ENCODE measurements around the gene PCBP2.
A peak's percentile ranks its signal among the peaks of the same experiment; 100 is the strongest.
"Not testable (repeated sequence)": the region's sequence is repeated elsewhere in the genome, so short reads cannot be mapped to it uniquely, and the experiment has no call there.

The PCBP2 gene

GRCh38 chr12:53474077-53474476 is 22.2 kb downstream of the PCBP2 start:
- no peaks in the 10 kb centered on the region for H3K9me3 ChIP-seq (replicated peaks in 1 of 11)
- H3K27ac ChIP-seq: peak overlapping the region in 2 of 11 experiments; percentile 0 to 22; a peak in 2 of 22 replicates
- H3K4me2 ChIP-seq: peak overlapping the region in 3 of 11 experiments; percentile 1 to 46 (median 2); a peak in 4 of 22 replicates
- H3K27me3 ChIP-seq: no peaks in the 10 kb centered on the region
- no peak overlapping the region for H3K4me3 ChIP-seq
- peaks cover 98 to 99% (median 99%) of the 10 kb centered on the region in 11 experiments for H4K20me1 ChIP-seq
- no peak for TF ChIP-seq Cebpa-rat (IDR thresholded peaks at IDR 0.05)
- peak overlapping the region in 7 of 11 experiments; percentile 7 to 62 (median 34); a peak in 10 of 22 replicates for H3K9ac ChIP-seq
- peaks cover 0 to 49% (median 11%) of the 10 kb centered on the region in 10 experiments; a peak in 11 of 20 replicates for H3K4me1 ChIP-seq
- H3K36me3 ChIP-seq: peaks cover 98 to 100% (median 99%) of the 10 kb centered on the region in 11 experiments

- H3K36me3 ChIP-seq: peaks cover 98 to 100% (median 99%) of the 10 kb centered on the region in 11 experiments
- H3K27ac ChIP-seq: peak overlapping the region in 3 of 11 experiments; percentile 3 to 23 (median 22); a peak in 2 of 22 replicates
- H3K9ac ChIP-seq: peak overlapping the region in 7 of 11 experiments; percentile 1 to 62 (median 23); a peak in 7 of 22 replicates
Observed at GRCh38 chr12:53474819-53475218, 22.9 kb downstream of the PCBP2 start.

GRCh38 chr12:53476769-53477209 is 24.9 kb downstream of the PCBP2 start:
- Histone ChIP-seq H3K4me3 (no peak overlapping the region), H3K9me3 (replicated peaks in 1 of 11) (no peaks in the 10 kb centered on the region), H3K36me3 (peaks cover 98 to 100% (median 100%) of the 10 kb centered on the region in 11 experiments), H3K4me1 (peaks cover 0 to 58% (median 11%) of the 10 kb centered on the region in 10 experiments; a peak in 11 of 20 replicates), H3K27ac (no peak overlapping the region), H3K4me2 (no peak overlapping the region), H3K9ac (peak overlapping the region in 2 of 11 experiments; percentile 1 to 21; a peak in 1 of 22 replicates), H3K27me3 (no peaks in the 10 kb centered on the region), H4K20me1 (peaks cover 97 to 100% (median 99%) of the 10 kb centered on the region in 11 experiments)
- no peak for TF ChIP-seq Cebpa-rat (IDR thresholded peaks at IDR 0.05)

More at GRCh38 chr12:53474819-53475218, 22.9 kb downstream of the PCBP2 start:
- peak overlapping the region in 2 of 11 experiments; percentile 1 to 46; a peak in 2 of 22 replicates for H3K4me2 ChIP-seq
- H3K9me3 ChIP-seq (replicated peaks in 1 of 11): no peaks in the 10 kb centered on the region
- no peaks in the 10 kb centered on the region for H3K27me3 ChIP-seq
- peaks cover 98 to 99% (median 99%) of the 10 kb centered on the region in 11 experiments for H4K20me1 ChIP-seq
- no peak for TF ChIP-seq Cebpa-rat (IDR thresholded peaks at IDR 0.05)
- H3K4me1 ChIP-seq: peaks cover 0 to 54% (median 11%) of the 10 kb centered on the region in 10 experiments; a peak in 11 of 20 replicates
- no peak overlapping the region for H3K4me3 ChIP-seq

- no peak for TF ChIP-seq Cebpa-rat (IDR thresholded peaks at IDR 0.05)
- Histone ChIP-seq H3K4me1 (peaks cover 0 to 37% (median 9%) of the 10 kb centered on the region in 10 experiments; a peak in 11 of 20 replicates), H3K4me3 (no peak overlapping the region), H3K4me2 (no peak overlapping the region), H3K36me3 (peaks cover 98 to 100% (median 100%) of the 10 kb centered on the region in 11 experiments), H4K20me1 (peaks cover 97 to 100% (median 99%) of the 10 kb centered on the region in 11 experiments), H3K9ac (peak overlapping the region in 3 of 11 experiments; percentile 2 to 50 (median 48); a peak in 2 of 22 replicates), H3K27me3 (no peaks in the 10 kb centered on the region), H3K27ac (peak overlapping the region in 1 of 11 experiments; percentile 10; a peak in 1 of 22 replicates), H3K9me3 (replicated peaks in 1 of 11) (no peaks in the 10 kb centered on the region)
Observed at GRCh38 chr12:53478865-53479264, 27.0 kb downstream of the PCBP2 start.

- no peak overlapping the region for H3K4me2 ChIP-seq
- H3K4me1 ChIP-seq: peaks cover 0 to 32% (median 6%) of the 10 kb centered on the region in 10 experiments; a peak in 11 of 20 replicates
- no peak overlapping the region; a peak in 1 of 22 replicates for H3K27ac ChIP-seq
Observed at GRCh38 chr12:53479331-53479730, 27.4 kb downstream of the PCBP2 start.

GRCh38 chr12:53480491-53481442 is 28.9 kb downstream of the PCBP2 start:
- H4K20me1 ChIP-seq: peaks cover 94 to 100% (median 99%) of the 10 kb centered on the region in 11 experiments
- H3K9me3 ChIP-seq (replicated peaks in 1 of 11): no peaks in the 10 kb centered on the region
- H3K9ac ChIP-seq: peak overlapping the region in 2 of 11 experiments; percentile 8 to 54; a peak in 4 of 22 replicates
- H3K36me3 ChIP-seq: peaks cover 96 to 100% (median 99%) of the 10 kb centered on the region in 11 experiments
- 0 out of 22 replicates have a peak overlapping the region, but pooled peaks of 1 of the 11 experiments have one; percentile 33 for H3K4me2 ChIP-seq
- H3K27ac ChIP-seq: no peak overlapping the region; a peak in 2 of 22 replicates
- no peaks in the 10 kb centered on the region for H3K27me3 ChIP-seq
- no peak for TF ChIP-seq Cebpa-rat (IDR thresholded peaks at IDR 0.05)
- H3K4me3 ChIP-seq: no peak overlapping the region
- H3K4me1 ChIP-seq: peaks cover 0 to 26% (median 0%) of the 10 kb centered on the region in 10 experiments; a peak in 6 of 20 replicates

More at GRCh38 chr12:53479331-53479730, 27.4 kb downstream of the PCBP2 start:
- no peak for TF ChIP-seq Cebpa-rat (IDR thresholded peaks at IDR 0.05)
- H3K4me3 ChIP-seq: no peak overlapping the region
- H3K36me3 ChIP-seq: peaks cover 97 to 100% (median 100%) of the 10 kb centered on the region in 11 experiments
- H3K9me3 ChIP-seq (replicated peaks in 1 of 11): no peaks in the 10 kb centered on the region
- peaks cover 96 to 100% (median 99%) of the 10 kb centered on the region in 11 experiments for H4K20me1 ChIP-seq
- no peaks in the 10 kb centered on the region for H3K27me3 ChIP-seq
- H3K9ac ChIP-seq: peak overlapping the region in 2 of 11 experiments; percentile 50 to 54; a peak in 2 of 22 replicates

- not testable (repeated sequence) for H3K9me3 ChIP-seq (replicated peaks in 1 of 11); H3K4me3 ChIP-seq; H3K27me3 ChIP-seq; H3K27ac ChIP-seq; H3K9ac ChIP-seq; H3K4me2 ChIP-seq
- Histone ChIP-seq H3K4me1 (peaks cover 0 to 26% (median 6%) of the 10 kb centered on the region in 10 experiments; a peak in 11 of 20 replicates), H4K20me1 (peaks cover 94 to 100% (median 99%) of the 10 kb centered on the region in 11 experiments), H3K36me3 (peaks cover 96 to 100% (median 99%) of the 10 kb centered on the region in 11 experiments)
Observed at GRCh38 chr12:53481458-53481857, 29.6 kb downstream of the PCBP2 start.

GRCh38 chr12:53481939-53482586 is 30.2 kb downstream of the PCBP2 start:
- Histone ChIP-seq H3K9ac (no peak overlapping the region), H3K4me1 (peaks cover 0 to 26% (median 8%) of the 10 kb centered on the region in 10 experiments; a peak in 11 of 20 replicates), H3K36me3 (peaks cover 95 to 100% (median 99%) of the 10 kb centered on the region in 11 experiments), H3K4me2 (no peak overlapping the region), H3K9me3 (replicated peaks in 1 of 11) (no peaks in the 10 kb centered on the region), H3K4me3 (no peak overlapping the region), H3K27ac (no peak overlapping the region), H4K20me1 (peaks cover 94 to 100% (median 99%) of the 10 kb centered on the region in 11 experiments), H3K27me3 (no peaks in the 10 kb centered on the region)
- TF ChIP-seq Cebpa-rat (IDR thresholded peaks at IDR 0.05): no peak
